Left forelimb (tissue), 1 donor: Measurements from ENCODE around the gene ZDHHC16.
"Not testable (repeated sequence)": the region's sequence is repeated elsewhere in the genome, so short reads cannot be mapped to it uniquely, and the experiment has no call there.

Experiments
- DNase-seq: peaks from one replicate; pipeline ENCODE4 v3.0.0-alpha.2; 2018; ENCODE audit warnings: low spot score

ZDHHC16 gene

GRCh38 chr10:97445722-97446639 lies at the start of gene ZDHHC16, which contains the start of gene EXOSC1:
ZDHHC16 (plus strand) TSS chr10:97446175; CDS start chr10:97451676, 5,501 bp downstream.
EXOSC1 (minus strand) TSS chr10:97446006; CDS start chr10:97445985, 21 bp downstream.
- DNase-seq: peak; percentile 92

DNA sequence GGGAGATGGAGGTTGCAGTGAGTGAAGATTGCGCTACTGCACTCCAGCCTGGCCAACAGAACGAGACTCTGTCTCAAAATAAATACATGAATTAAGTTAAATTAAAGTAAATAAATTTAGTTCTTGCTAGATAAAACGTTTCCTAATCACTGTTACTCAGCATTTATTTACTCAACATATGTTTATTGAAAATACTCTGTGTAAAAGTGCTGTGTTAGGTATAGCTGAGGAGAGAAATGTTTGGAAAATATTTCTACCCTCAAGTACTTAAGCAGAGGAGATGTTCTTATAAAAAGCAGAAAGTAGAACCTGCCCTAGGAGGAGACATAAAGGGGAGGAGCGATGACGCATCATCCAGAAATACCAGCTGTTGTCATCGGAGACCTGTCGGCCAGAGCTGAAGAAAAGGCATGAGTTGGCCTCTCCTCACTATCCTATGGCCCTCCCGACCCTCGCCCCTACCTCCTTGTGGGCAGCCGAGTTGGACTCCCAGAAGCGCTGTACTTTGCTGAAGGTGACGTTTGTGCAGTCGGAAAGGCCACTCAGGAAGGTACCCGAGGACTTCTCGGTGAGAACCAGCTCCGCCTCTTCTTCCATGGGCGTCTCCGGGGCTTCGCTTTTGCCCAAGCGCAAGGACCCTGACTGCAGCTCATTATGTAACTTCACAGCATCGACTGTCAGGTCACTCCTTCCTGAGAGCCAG lies 46.0 kb upstream of the ZDHHC16 start:
- DNase-seq: no peak

- peak; percentile 85 for DNase-seq
Measured at GRCh38 chr10:97400665-97401454, 45.1 kb upstream of the ZDHHC16 start, which contains the start of gene RRP12. RRP12 (minus strand) TSS chr10:97401340; CDS start chr10:97401231, 109 bp downstream.

GRCh38 chr10:97401455-97401919 lies 44.5 kb upstream of the ZDHHC16 start:
- DNase-seq: no peak

GRCh38 chr10:97404044-97404443 lies 41.9 kb upstream of the ZDHHC16 start:
- no peak for DNase-seq

GRCh38 chr10:97406064-97406463 lies 39.9 kb upstream of the ZDHHC16 start:
- no peak for DNase-seq

GRCh38 chr10:97406483-97406882 lies 39.5 kb upstream of the ZDHHC16 start:
- DNase-seq: not testable (repeated sequence)

DNA sequence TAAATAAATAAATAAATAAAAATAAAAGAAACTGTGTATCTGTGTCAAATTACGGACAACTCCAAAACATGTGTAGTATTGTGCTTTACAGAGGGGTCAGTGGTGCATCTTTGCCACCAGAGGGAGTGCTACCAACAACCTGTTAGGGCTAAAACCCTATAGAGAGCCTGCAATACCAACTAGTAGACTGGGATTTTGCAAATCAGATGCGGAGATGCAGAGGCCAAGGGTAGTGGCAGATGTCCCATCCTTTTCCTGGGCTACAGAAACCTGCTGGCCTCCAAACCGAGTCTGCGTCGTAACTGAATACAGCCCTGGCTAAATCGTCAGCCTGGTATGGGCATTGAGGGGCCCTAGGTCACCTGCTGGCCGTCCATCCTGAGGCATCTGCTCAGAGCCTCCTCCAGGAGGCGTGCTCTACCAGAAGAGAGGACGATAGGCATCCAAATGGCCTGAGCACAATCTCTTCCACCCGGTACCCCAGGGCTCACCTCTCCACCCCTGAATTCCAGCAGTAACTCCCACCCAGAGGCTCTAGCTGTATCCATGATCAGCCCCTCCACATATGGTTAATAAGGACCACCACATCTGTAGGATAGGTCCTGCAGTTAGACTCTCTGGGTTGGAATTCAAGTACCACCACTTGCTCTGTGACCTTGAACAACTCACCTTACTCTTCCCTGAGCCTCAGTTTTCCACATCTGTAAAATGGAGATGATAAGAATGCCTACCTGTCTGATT lies 38.6 kb upstream of the ZDHHC16 start:
- no peak for DNase-seq

DNA sequence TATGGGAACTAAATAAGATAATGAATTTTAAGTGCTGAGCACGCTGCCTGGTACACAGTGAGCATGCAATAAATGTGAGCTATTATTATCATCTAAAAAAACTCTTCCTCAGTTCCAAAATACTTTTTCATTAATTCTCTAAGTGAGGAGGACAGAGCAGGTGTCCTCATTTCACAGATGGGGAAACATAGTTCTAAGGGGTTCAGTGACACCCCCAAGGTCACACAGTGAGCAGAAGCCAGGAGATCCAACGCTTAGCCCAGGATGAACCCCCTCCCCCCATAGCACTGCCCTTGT lies 38.1 kb upstream of the ZDHHC16 start:
- no peak for DNase-seq

- DNase-seq: no peak
Measured at GRCh38 chr10:97408496-97408992, 37.4 kb upstream of the ZDHHC16 start.

DNA sequence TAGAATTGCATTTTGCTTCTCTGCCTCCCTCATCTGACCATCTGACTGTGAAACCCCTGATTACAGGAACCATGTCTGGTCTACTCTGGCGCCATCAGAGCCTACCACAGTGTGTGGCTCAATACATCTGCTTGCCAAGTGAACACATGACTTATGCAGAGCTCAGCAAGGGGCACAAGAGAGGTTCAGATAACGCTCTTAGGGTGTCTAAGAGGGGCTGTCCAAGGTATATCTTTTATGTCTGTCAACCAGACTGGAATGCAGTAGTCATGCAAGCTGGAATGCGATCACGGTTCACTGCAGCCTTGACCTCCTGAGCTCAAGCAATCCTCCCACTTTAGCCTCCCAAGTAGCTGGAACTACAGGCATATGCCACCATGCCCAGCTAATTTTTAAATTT lies 34.6 kb upstream of the ZDHHC16 start:
- DNase-seq: no peak

DNA sequence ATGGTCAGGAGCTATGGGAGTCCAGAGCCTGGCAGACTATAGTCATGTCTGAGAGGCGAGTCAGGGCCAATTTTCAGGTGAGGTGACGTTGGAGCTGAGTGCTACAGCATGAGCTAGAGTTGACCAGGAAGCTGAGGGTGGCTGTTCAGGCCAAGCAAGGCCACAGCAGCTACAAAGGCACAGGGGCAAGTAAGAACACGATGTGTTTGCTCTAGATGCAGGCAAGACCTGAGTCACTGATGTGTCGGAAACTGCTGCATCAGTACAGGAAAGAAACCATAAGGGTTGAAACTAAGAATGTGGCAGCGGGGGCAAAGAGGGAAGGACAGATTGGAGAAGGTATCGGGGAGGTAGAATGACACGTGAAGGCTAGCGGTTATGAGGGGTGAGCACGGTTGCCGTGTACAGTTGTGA lies 33.1 kb upstream of the ZDHHC16 start:
- DNase-seq: no peak

- no peak for DNase-seq
Measured at GRCh38 chr10:97416565-97416964, 29.4 kb upstream of the ZDHHC16 start.

DNA sequence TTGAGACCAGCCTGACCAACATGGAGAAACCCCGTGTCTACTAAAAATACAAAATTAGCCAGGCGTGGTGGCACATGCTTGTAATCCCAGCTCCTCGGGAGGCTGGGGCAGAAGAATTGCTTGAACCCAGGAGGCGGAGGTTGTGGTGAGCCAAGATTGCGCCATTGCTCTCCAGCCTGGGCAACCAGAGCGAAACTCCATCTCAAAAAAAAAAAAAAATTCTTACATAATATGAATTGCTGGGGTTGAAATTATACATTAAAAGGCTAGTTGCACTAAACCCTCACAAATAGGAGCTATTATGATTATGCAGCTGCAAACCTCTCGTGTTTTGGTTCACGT lies 22.2 kb upstream of the ZDHHC16 start:
- DNase-seq: not testable (repeated sequence)

DNA sequence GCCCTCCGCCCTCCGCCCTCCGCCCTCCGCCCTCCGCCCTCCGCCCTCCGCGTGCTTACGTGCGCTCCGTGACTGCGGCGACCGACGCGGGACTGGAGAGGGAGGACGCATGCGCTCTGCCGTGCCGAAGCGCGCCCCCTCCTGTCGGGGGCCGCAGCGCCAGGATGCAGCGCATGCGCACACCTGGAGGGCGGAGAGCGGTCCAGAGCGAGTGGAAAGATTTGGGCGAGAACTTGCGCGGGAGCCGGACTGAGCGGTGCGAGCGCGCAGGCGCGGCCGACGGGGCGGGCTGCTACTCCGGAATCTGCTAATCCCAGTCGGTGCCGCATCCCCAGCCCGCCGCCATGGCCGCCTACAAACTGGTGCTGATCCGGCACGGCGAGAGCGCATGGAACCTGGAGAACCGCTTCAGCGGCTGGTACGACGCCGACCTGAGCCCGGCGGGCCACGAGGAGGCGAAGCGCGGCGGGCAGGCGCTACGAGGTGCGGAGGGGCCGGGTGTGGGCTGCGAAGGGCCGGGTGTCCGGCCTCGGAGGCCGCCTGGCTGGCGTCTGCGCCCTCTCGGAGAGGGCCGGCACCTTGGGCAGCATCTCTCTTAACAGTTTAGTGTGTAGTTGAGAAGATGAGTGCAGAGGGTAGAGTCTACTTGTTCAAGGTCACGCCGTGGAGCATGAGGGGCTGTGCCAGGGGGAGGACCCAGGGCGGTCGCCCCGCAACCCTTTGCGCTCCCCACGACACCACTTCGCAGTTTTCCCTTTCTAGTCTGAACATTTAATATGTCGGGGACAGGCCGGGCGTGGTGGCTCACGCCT lies 19.8 kb upstream of the ZDHHC16 start, which contains the start of gene PGAM1:
PGAM1 (plus strand) TSS at position 228 of the 812 bp plus-strand sequence; CDS start at position 345, 117 bp downstream.
- DNase-seq: peak; percentile 98

- no peak for DNase-seq
Measured at GRCh38 chr10:97426776-97427570, 19.0 kb upstream of the ZDHHC16 start.

GRCh38 chr10:97427571-97428179 lies 18.3 kb upstream of the ZDHHC16 start:
- no peak for DNase-seq

GRCh38 chr10:97428572-97428981 lies 17.4 kb upstream of the ZDHHC16 start:
- DNase-seq: no peak

DNA sequence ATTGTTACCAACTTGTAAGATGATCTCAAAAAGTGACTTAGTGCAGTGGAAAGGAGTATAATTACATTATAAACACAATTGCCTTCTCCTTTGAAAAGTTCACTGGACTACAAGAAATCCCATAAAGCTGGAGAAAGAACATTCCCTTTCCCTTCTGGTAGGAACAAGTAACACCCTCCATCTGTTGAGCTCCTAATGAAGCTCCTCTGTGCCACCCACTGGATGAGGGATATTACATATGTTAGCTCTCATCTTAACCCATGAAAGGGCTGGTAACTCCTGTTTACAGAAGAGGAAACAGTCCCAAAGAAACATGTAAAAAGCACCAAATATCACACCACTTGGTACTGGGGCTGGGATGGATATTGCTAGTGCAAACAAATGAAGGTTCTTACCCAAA lies 11.9 kb upstream of the ZDHHC16 start:
- DNase-seq: no peak
